ENCODE data around the gene ANO4. TPM values are rescaled to one million over a fixed set of nuclear protein-coding genes. Genes with fewer than 3 reads are reported as not detected.
"Not testable (repeated sequence)": the region's sequence is repeated elsewhere in the genome, so short reads cannot be mapped to it uniquely, and the experiment has no call there.

The ANO4 gene
- polyA plus RNA-seq, 10 donors: 0.51 to 1.2 (median 0.83) TPM

DNA sequence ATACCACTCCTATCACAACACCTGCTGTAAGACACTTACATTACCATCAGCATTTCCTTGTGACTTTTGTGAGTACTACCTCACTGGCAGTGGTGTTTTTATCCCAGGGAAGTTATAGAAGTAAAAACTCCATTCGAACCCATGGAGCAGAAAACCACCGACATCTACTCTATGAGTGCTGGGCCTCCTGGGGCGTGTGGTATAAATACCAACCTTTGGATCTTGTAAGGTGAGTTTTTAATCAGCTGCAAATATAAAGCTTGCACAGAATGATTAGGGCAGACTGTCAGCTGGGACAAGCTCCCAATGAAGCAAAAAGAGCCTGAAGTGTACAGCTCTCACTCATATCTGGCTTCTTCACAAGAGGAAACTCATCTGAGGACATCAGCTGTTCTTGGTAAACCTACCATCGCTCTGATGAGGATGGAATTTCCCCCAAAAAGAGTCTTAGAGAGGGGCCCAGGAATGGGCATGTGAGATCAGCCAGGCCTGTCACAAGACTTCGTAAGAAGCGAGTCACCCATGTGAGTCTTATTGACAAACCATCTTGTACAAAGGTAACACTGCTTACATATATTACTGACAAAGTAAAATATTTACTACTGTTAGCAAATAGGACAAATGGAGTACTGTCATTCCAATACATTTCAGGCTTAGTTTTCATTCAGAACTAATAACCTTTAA, 245.4 kb downstream of the ANO4 start:
- DNase-seq: no peak

- DNase-seq: no peak
Measured at GRCh38 chr12:101040936-101041335, 246.4 kb downstream of the ANO4 start.

DNA sequence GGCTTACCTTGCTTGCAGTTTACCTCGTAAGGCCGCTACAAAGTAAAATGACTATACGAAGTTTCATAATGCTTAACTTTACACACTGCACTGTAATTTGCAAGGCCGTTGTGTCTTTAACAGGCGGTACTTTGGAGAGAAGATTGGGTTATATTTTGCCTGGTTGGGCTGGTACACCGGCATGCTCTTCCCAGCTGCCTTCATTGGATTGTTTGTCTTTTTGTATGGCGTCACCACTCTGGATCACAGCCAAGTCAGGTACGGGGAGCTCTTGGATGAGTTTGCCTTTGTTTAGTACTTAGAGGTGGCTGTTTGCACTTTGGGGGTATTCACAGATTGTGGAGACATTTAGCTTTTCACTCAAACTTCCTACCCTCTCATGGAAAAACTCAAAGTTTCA, 247.6 kb downstream of the ANO4 start:
- DNase-seq: no peak

DNA sequence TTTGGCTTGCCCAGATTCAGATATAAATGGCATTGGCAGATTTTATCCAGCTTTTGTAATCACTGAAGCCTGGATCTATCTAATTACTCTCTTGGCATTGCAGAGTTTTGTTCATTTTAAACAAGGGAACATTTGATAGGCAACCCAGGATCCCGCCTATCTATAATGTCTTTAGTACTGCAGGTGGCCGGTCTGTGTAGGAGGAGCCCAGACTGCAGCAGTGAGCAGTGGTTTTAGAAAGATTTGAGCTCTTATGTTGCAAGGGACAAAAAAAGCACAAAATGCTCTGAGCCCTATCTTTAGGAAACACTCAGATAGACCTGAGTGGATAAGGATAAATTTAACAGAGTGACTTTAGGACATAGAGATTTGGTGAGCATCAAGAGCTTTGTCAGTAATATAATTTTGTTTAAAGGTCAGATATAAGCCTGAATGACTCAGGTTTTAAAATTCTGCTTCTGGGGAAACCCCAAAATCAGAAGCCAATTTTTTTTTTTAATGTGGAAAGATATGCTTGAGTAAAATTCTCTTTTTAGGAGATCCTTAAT, 250.0 kb downstream of the ANO4 start:
- no peak for DNase-seq

- no peak for DNase-seq
Measured at GRCh38 chr12:101045486-101046464, 251.2 kb downstream of the ANO4 start.

DNA sequence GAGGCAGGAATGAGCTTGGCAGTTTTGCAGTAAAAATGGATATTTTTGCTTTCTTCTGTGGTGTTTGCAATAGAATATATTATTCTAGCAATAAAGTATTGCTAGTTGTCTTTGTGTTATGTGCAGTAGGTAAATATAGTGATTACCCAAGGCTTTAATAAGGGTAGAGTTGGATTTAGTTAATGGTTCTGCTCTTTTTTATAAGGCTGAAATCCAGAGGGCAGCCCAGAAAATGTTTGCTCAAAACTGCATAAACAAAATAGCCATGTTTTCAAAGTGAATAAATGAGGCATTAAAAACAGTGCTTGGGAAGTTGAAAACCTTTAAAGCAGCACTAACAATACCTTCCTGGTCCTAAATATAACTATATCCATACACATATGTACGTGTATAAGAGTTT, 253.1 kb downstream of the ANO4 start:
- no peak for DNase-seq

- DNase-seq: no peak
Measured at GRCh38 chr12:101050631-101051030, 256.1 kb downstream of the ANO4 start.

GRCh38 chr12:101051151-101051550, 256.6 kb downstream of the ANO4 start:
- no peak for DNase-seq

DNA sequence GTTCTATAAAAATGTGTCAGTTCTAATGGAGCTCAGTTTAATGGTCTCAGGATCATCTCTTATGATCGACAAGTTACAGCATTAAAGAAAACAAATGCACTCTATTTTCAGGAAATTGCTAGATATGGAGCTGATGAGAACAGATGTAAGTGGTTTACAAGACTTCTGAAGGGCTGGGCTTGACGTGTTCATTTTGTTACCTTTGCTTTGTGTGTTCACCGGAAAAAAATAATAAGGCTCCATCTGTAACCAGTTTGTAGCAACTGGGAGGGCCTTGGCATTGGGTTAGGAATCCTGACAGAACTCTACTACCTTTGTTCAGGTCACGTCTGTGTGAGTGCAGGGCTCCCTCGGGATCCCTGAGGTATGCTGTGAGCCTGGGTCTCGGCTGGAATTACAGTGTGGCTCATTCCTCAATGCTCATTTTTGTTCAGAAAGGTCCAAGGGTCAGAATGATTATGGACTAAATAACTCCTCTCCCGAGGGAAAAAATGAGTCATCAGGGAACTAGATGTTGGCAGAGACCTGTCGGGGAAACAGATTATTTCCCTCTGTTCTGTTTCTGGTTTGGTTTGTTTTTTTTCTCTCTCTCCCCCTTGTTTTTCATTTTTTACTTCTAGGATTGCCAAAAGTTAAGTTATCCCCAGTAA, 257.4 kb downstream of the ANO4 start:
- DNase-seq: peak; percentile 5 to 60 (median 9)

GRCh38 chr12:101053203-101053602, 258.6 kb downstream of the ANO4 start:
- no peak for DNase-seq

- no peak for DNase-seq
Measured at GRCh38 chr12:101055940-101056339, 261.4 kb downstream of the ANO4 start.

DNA sequence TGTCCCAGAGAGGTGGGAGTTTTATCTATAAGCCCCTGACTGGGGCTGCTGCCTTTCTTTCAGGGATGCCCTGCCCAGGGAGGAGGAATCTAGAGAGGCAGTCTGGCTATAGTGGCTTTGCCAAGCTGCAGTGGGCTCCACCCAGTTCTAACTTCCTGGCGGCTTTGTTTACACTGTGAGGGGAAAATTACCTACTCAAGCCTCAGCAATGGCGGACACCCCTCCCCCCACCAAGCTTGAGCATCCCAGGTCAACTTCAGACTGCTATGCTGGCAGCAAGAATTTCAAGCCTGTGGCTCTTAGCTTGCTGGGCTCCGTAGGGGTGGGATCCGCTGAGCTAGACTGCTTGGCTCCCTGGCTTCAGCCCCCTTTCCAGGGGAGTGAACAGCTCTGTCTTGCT, 267.9 kb downstream of the ANO4 start:
- DNase-seq: not testable (repeated sequence)

DNA sequence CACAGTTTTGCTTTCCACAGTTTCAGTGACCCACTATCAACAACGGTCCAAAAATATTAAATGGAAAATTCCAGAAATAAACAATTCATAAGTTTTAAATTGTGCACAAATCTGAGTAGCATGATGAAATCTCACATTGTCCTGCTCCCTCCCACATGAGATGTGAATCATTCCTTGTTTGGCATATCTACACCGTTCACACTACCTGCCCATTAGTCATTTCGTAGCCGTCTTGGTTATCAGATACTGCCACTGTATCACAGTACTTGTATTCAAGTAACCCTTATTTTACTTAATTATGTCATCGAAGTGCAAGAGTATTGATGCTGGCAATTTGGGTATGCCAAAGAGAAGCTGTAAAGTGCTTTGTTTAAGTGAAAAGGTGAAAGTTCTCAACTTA, 270.1 kb downstream of the ANO4 start:
- DNase-seq: no peak

GRCh38 chr12:101066489-101066888, 271.9 kb downstream of the ANO4 start:
- DNase-seq: no peak

DNA sequence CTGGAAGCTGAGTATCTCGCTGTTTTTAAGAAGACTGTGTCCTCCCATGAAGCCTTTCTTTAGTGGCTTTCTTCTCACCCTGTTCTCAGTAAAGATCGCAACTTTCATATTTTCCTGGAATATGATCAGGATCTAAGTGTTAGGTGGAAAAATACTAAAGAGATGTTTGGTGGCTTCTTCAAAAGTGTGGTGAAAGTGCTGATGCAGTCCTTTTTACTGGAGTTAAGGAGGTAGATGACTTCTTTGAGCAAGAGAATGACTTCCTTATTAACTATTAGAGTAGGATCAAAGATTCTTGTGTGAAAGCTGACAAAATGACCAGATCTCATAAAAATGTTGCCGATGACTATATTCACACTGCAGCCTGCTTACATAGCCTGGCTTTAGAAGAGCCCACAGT, 273.8 kb downstream of the ANO4 start:
- no peak for DNase-seq

GRCh38 chr12:101068836-101069235, 274.3 kb downstream of the ANO4 start:
- DNase-seq: no peak

- DNase-seq: no peak
Measured at GRCh38 chr12:101074940-101075680, 280.5 kb downstream of the ANO4 start.

DNA sequence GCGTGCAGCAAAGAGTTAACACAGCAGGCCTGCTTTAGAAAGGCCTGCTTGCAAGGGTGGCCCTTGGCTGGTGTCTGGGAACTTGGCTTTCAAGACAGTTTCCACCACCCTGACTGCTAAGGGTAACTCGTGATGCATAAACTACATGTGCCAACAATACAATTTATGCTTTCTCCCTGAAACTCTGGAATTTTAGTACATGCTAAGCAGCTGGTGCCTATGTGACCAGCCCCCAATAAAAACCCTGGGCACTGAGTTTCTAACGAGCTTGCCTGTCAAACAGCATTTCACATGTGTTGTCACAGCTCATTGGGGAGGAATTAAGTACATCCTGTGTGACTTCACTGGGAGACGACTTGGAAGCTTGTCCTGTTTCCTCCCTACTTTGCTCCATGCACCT, 282.3 kb downstream of the ANO4 start:
- peak in 2 of 3 donors; percentile 2 to 45 for DNase-seq

GRCh38 chr12:101077791-101078528, 283.4 kb downstream of the ANO4 start:
- no peak for DNase-seq

DNA sequence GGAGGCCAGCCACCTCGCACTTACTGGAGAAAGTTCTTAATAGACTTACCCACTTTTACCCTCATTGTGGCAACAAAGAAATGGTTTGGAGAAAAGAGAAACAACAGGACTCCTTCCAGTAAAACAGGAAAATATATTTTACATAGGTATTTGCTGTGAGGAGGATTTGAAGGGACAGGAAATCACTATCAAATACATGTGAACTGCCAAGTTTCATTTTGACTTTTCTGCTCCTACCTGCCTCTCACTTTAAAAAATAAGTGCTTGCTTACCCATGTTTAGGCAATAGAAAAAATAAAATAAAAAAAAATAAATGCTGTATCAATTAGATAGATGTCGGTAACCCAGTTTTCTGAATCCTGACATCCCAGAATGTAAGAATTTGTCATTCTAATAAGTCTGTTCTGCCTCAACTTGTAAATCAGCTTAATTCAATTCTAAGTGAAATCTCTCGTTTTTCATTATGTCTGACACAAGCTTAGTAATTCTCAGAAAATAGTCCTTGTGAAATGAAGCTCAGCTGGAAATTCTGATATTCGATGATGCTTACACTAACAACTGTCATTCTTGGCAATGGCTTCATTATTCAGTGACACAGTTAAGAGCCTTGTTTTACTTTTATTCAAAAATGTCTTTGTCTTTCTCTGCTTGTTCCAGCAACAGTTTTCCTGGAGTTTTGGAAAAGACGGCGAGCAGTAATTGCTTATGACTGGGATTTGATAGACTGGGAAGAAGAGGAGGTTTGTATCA, 284.1 kb downstream of the ANO4 start:
- DNase-seq: peak in 1 of 3 donors; percentile 2
